HG03378 (cell line): ENCODE measurements around the gene YPEL4.

Source experiments
- ATAC-seq: cut with Tn5 transposase; IDR thresholded peaks from one replicate; pipeline ENCODE4 v1.9.1; 2021; ENCODE audit warnings: mild to moderate bottlenecking, moderate library complexity; ENCODE audit not compliant: unreplicated experiment

The YPEL4 gene

GRCh38 chr11:57651408-57651807 lies 1.7 kb upstream of the YPEL4 start:
- no peak for ATAC-seq

DNA sequence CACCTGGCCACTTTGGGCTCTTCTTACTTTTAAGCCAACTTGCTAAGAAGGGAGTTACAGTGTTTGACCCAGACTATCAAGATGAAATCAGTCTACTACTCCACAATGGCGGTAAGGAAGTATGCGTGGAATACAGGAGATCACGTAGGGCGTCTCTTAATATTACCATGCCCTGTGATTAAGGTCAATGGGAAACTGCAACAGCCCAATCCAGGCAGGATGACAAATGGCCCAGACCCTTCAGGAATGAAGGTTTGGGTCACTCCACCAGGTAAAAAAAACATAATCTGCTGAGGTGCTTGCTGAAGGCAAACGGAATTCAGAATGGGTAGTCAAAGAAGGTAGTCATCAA lies 1.0 kb upstream of the YPEL4 start:
- ATAC-seq = no peak

DNA sequence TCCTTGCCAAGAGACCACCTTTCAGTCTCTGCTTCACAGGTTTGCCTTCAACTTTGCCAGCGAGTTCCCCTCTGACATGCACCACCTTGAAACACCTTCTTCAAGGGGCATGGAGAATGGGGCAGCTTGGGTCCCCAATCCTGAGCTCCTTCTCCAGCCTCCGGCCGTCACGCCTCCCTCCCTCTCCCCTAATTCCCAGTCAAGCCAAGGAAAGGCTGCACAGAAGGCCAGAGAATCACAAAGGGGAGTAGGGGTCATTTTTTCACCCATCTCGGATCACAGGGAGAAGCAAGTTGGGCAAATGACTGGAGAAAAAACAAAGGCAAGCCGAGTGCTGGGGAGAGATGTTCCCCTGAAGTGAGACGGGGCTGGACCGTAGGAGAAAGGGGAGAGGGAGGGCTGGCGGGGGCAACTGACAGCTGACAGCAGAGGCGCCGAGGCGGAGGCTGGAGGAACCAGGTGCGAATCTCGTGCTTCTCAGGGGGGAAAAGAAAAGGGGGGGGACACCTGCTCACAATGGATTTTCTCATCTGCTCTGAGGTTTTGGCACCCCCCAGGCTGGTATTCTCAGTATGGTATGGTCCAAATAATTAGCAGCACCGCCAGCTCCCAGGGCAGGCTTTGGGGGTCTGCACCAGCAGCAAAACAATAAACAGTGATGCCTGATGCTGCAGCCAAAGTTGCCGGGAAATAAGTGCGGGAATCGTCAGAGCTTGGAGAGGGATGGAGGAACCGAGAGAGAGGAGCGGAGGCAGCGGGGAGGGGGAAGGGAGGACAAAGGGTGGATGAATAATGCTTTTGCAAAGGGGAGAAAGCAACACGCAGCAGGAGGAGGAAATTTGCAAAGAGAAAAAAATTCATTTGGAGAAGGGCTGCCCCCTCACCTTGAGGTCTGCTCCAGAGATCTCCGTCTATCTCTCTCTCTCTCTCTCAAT lies 644 bp downstream of the YPEL4 start:
- ATAC-seq = no peak

- no peak for ATAC-seq
Observed at GRCh38 chr11:57647960-57648800, 1.5 kb downstream of the YPEL4 start.

DNA sequence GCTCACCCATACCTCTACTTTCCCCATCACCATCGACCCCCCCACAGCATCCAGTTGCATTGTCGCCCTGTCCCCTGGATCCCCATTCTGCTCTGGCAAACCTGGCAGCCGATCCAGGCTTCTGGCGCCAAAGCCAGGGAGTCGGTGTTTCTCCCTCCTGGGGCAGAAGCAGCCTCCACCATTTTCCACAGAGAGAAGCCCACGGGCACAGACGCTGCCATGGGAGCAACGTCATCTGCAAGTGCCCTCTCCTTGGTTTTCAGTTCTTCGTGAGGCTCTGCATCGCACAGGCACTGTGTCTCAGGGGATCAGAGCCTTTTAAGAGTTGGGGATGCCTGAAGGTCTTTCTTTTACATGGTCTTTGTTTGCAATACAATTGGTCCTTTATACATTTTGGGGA lies 2.3 kb downstream of the YPEL4 start:
- no peak for ATAC-seq

DNA sequence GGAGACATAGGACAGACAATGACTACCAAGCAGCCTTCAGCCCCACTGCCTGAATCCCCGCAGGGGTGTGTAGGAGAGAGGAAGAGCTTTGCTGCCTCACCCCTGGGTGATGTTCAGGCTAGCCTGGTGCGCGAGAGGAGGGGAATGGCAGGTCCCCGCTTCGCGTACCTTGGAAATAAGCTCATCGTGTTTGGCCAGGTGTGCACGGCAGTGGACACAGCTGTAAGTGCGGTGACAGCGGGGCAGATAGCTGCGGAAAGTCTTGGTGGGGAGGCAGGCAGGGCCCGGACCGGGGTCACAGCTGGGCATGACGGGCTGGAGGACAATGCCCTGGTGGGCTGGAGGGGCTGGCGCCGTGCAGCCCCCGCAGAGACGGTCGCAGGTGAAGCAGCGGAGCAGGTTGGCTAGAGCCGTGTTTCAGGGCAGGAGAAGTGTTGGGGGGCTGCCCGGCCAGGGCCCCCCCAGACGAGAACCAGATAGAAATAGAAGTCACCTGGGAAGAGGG lies 2.9 kb downstream of the YPEL4 start:
- ATAC-seq = no peak

- no peak for ATAC-seq
Observed at GRCh38 chr11:57646194-57646798, 3.4 kb downstream of the YPEL4 start.

DNA sequence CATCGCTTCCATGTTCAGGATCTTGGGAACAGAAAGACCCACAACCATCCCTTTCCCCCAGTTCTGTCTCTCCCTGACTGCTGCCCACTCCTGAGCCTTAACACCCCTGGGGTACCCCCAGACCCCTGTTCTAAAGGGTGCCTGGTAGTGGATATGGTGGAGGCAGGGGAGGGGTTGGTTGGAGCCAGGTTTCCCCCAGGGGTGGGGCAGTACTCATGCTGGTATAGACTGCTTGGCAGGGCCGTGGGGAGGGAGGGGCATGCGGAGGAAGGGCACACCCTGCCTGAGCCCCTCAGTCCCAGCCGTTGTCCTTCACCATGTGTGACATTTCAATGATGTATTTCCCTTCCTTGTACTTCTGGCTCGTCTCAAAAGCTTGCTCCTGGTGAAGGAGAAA lies 4.0 kb downstream of the YPEL4 start:
- no peak for ATAC-seq

- ATAC-seq = peak; percentile 42
Observed at GRCh38 chr11:57644748-57645688, 4.7 kb downstream of the YPEL4 start.

- no peak for ATAC-seq
Observed at GRCh38 chr11:57643802-57644201, 5.9 kb downstream of the YPEL4 start.

DNA sequence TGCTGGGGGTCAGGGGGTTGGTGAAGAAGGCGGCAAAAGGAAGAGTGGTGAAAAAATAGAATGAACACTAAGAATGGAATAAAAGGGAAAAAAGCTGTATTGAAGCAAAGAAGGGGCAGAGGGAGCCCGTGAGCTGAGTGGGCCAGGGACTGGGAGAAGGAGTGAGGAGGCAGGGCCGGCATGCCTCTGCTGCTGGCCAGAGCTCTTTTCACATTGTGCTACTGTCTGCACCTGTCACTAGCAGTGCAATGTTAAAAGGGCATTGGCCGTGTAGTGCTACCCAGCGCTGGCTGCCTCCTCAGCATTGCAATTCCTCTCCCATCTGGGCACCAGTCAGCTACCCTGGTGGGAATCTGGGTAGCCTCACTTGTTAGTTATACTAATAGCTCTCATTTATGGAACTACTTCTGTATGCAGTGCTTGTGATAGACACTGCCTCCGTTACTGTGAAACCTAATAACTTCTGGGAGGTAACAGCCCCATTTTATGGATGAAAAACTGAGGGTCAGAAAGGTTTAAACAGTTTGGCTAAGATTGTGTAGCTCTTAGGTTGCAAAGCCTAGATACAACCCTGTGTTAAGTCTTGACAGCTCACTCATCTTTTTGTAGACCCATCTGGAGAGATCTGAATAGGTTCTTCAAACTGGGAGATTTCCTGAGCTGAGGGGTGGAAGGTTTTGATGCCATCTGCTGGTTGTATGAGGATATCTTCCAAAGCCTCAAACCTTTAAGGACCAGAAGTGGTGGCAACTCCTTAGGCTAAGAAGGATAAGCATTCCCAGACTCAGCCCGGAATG lies 8.5 kb downstream of the YPEL4 start:
- ATAC-seq = no peak

- no peak for ATAC-seq
Observed at GRCh38 chr11:57640068-57640800, 9.5 kb downstream of the YPEL4 start.

DNA sequence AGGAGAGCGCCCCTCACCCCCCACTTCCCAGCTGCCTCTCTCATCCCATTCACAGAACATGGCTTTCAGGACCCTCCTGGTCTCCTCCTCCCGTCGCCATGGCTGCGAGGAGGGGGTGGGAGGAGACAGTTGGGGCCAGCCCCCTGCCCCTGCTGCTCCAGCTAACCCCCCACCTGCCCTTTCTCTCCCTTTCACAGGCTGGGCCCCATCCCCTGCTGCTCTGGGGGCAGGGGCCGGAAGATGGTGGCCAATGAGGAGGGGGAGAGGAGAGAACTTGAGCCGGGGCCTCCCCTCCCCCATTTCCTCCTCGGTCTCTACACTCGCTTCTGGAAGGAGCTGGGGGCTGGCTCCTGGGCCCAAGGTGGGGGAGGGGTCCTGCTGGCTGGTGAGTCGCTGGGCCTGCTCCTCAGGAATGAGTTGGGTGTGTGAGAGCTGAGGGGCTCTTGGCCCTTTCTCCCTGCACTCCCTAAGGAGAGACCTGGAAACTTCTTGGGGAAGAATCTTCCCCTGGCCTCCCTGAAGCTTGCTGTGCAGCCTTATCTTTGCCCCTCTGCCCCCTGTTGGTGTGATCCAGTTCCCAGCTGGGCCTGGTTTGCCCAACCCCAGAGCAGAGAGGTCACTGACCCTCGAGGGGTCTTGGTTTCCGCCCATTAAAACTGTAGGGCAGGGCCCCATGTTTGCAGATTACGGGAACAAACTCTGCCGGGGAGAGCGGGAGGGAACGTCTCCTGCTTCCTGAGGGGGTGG lies 10.2 kb downstream of the YPEL4 start:
- no peak for ATAC-seq

DNA sequence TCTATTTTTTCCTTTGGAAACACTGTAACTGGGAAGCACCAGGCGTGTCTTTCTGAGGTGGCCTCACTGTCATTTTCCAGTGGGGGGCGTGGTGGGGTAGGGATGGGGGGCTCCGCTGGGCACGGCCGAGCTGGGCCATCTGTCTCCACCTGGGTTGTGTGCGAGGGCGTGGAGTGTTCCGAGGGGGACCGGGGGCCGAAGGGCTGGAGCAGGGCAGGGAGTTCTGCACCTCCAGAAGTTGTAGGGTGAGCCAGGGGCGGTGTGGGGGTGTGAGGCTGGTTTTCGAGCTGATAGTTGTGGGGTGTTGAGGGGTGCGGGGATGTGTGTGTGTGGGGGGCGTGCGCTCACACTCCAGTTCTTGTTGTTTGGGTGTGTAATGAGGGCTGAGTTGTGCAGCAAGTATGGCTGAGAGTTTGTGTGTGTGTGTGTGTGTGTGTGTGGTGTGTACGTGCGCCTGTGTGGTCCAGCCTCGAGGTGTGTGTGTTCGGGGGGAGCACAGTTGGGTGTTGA lies 10.8 kb downstream of the YPEL4 start:
- no peak for ATAC-seq

GRCh38 chr11:57638005-57638781 lies 11.5 kb downstream of the YPEL4 start:
- no peak for ATAC-seq

- ATAC-seq = no peak
Observed at GRCh38 chr11:57637626-57638004, 12.1 kb downstream of the YPEL4 start.

GRCh38 chr11:57635246-57635645 lies 14.5 kb downstream of the YPEL4 start:
- no peak for ATAC-seq
